ENCODE results near the gene RPL29.

DNA sequence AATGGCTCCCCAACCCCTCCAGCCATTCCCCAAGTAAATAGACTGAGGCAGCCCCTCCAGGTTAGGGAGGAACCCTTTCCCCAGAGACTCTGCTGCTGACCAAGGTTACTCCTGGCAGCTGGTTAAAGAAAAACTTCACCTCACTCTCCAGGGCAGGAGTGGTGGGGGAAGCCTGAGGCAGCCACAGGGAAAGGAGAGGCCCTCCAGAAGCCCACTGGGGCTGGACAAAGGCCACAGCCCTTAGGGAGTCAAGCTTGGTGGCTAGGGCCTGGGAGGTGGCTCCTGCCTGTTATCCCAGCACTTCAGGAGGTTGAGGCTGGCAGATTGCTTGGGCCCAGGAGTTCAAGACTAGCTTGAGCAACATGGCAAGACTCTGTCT lies 11.4 kb downstream of the RPL29 start:
- no peak for TF ChIP-seq POLR2AphosphoS5 (IDR thresholded peaks at IDR 0.05)
- TF ChIP-seq, protein P1, sequence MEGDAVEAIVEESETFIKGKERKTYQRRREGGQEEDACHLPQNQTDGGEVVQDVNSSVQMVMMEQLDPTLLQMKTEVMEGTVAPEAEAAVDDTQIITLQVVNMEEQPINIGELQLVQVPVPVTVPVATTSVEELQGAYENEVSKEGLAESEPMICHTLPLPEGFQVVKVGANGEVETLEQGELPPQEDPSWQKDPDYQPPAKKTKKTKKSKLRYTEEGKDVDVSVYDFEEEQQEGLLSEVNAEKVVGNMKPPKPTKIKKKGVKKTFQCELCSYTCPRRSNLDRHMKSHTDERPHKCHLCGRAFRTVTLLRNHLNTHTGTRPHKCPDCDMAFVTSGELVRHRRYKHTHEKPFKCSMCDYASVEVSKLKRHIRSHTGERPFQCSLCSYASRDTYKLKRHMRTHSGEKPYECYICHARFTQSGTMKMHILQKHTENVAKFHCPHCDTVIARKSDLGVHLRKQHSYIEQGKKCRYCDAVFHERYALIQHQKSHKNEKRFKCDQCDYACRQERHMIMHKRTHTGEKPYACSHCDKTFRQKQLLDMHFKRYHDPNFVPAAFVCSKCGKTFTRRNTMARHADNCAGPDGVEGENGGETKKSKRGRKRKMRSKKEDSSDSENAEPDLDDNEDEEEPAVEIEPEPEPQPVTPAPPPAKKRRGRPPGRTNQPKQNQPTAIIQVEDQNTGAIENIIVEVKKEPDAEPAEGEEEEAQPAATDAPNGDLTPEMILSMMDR (IDR thresholded peaks at IDR 0.05): no peak
- no peak for TF ChIP-seq POLR2A (IDR thresholded peaks at IDR 0.05; ENCODE audit: low read depth)

Measured in esophagus muscularis mucosa (tissue), 3 donors.